HG03469 (cell line): ENCODE data around the gene TANC2.
"Not testable (repeated sequence)": the region's sequence is repeated elsewhere in the genome, so short reads cannot be mapped to it uniquely, and the experiment has no call there.

Source experiments
- ATAC-seq: cut with Tn5 transposase; IDR thresholded peaks from one replicate; pipeline ENCODE4 v1.9.1; 2021; ENCODE audit warnings: mild to moderate bottlenecking, moderate library complexity, moderate number of reproducible peaks; ENCODE audit not compliant: unreplicated experiment

Gene TANC2

GRCh38 chr17:62963296-62963695 lies 2.7 kb upstream of the TANC2 start:
- no peak for ATAC-seq

GRCh38 chr17:62964506-62964905 lies 1.5 kb upstream of the TANC2 start:
- no peak for ATAC-seq

GRCh38 chr17:62965174-62965685 lies 805 bp upstream of the TANC2 start:
- ATAC-seq = no peak

GRCh38 chr17:62966426-62967204 lies 580 bp downstream of the TANC2 start:
- no peak for ATAC-seq

GRCh38 chr17:62967205-62967529 lies 1.1 kb downstream of the TANC2 start:
- no peak for ATAC-seq

- no peak for ATAC-seq
These were observed 2.4 kb downstream of the TANC2 start for GRCh38 chr17:62968445-62968923.

- no peak for ATAC-seq
These were observed 4.6 kb downstream of the TANC2 start for GRCh38 chr17:62970610-62971009.

- no peak for ATAC-seq
These were observed 5.8 kb downstream of the TANC2 start for GRCh38 chr17:62971853-62972252.

- no peak for ATAC-seq
These were observed 8.8 kb downstream of the TANC2 start for GRCh38 chr17:62974788-62975187.

- ATAC-seq = no peak
These were observed 9.2 kb downstream of the TANC2 start for GRCh38 chr17:62975206-62975605.

- not testable (repeated sequence) for ATAC-seq
These were observed 10.7 kb downstream of the TANC2 start for GRCh38 chr17:62976643-62977231.

- ATAC-seq = no peak
These were observed 14.8 kb downstream of the TANC2 start for GRCh38 chr17:62980842-62981241.

GRCh38 chr17:62981933-62982332 lies 15.9 kb downstream of the TANC2 start:
- ATAC-seq = no peak

GRCh38 chr17:62984801-62985200 lies 18.8 kb downstream of the TANC2 start:
- ATAC-seq = no peak

- no peak for ATAC-seq
These were observed 20.5 kb downstream of the TANC2 start for GRCh38 chr17:62986549-62986948.

- no peak for ATAC-seq
These were observed 21.1 kb downstream of the TANC2 start for GRCh38 chr17:62987136-62987535.

- no peak for ATAC-seq
These were observed 23.5 kb downstream of the TANC2 start for GRCh38 chr17:62989501-62989900.

GRCh38 chr17:62994931-62995330 lies 28.9 kb downstream of the TANC2 start:
- no peak for ATAC-seq

GRCh38 chr17:62995377-62995885 lies 29.4 kb downstream of the TANC2 start:
- no peak for ATAC-seq

- no peak for ATAC-seq
These were observed 30.2 kb downstream of the TANC2 start for GRCh38 chr17:62996221-62996620.

GRCh38 chr17:62998166-62998565 lies 32.1 kb downstream of the TANC2 start:
- ATAC-seq = no peak
